HG03103 (cell line): ENCODE measurements around the gene LNPEP.
"Not testable (repeated sequence)": the region's sequence is repeated elsewhere in the genome, so short reads cannot be mapped to it uniquely, and the experiment has no call there.

Experiments used
- ATAC-seq: cut with Tn5 transposase; IDR thresholded peaks from one replicate; pipeline ENCODE4 v1.9.1; 2021; ENCODE audit warnings: low read depth; ENCODE audit not compliant: unreplicated experiment

Gene LNPEP

DNA sequence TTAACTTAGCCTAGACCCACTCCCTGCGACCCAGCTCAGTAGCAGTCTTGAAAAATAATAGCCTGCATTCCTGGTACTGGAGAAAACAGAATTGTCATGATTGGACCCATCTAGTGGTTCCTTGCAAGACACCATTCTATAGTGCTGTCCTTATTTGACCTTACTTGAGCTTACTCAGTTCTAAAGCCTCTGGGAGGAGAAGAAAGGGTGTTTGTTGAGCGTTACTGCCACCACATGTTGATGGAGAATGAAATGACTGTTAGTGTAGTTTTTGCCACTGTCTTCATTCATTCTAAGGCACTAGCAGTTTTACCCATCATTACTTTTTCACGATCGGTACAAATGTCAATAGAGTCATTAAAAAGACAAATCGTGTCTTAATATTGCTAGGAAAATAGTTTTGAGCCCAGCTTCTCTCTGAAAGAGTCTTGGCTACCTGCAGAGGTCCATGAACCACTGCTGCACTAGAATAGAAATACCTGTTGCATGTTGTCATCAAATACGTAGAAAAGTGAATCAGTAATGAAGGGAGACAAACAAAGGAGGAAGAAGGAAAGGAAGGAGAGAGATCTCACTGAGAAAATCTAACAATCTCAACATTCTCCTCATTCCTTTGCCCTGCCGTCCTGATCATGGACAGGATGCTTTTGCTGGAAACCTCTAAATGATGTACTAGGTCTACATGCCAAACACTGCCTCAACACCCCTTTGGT lies 110.5 kb downstream of the LNPEP start:
- no peak for ATAC-seq

DNA sequence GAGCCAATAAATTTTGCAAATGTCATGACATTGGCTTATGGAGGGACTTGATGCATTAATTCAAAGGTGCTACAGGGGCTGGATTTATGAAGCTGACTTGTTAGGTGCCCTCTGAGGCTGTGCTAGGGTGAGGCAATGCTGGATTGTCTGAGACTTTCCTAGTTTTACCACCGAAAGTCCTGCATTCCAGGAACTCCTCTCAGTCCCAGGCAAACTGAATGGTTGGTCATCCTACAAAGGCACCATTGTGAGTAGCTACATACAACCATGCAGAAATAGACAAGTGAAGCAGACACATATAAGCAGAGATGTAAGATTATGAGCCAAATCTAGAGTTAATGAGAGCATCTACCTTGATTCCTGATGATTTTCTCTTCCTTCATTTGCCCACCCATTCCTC lies 111.2 kb downstream of the LNPEP start:
- no peak for ATAC-seq

DNA sequence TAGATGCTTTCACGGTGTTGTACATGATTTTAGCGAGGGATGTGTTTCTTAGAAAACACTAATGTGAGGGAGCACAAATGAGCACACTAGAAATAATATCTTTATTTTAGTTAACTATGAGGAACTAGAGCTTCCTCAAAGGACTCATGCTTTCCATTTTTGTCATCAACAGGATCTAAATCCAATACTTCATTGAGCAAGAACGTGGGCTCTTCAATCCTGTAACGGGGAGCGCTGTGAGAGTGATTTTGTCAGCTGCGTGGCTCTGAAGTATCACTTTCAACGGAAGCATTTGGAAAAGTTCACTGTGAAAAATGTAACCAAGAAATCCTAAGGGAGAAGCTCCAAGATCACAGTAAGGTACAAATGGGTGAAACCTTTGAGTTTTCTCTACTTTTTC lies 113.3 kb downstream of the LNPEP start:
- no peak for ATAC-seq

DNA sequence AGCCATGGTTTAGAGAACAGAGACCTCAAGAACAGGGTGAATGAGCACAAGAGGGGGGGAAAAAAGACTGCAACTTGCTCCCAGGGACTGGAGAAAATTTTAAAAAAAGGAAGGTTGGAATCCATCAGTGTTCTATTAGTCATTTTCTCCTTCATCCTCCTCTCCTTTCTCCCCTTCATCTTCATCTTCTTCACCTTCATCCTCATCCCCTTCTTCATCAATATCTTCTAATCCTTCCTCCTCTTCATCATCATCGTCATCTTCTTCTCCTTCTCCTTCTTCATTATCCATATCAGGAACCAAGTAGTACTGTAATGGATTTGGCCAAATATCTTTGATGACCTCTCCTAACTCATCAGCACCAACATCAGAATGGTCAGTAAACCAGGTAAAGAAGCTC lies 120.4 kb downstream of the LNPEP start:
- ATAC-seq: no peak

DNA sequence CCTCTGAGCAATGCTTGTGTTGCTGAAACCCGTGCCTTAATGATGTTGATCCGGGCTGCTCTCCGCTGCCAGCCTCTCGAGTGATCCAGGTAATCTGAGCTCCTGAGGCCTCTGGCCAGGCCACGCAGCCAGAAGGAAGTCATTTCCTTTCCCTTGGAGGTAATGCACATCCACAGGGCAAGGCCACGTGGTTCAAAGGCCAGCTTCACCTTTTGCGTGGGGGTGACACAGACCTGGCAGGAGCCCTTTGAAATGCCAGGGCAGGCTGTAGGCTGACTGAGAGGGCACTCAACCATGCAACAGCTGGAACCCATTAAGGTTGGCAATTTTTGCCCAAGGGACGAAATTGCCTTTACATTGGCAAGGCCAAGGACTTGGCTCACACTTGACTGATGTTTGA lies 126.2 kb downstream of the LNPEP start:
- ATAC-seq: no peak

DNA sequence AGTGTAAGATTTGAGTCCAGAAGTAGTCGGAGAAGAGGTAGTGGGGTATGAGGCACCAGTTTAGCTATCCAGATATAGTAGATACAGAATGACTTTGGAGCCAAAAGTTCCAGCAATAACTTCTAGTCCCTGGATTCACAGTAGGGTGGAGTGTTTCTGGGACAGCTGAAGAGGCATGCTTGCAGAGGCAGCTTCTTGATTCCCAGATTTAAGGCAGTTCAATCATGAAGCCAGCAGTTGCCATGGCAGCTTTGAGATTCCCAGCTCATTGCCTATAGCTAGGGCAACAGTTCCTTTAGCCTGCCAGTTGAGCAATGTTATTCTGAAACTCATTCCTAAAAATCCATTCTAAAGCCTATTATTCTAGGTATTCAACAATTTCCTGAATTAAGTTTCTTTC lies 127.4 kb downstream of the LNPEP start:
- no peak for ATAC-seq

DNA sequence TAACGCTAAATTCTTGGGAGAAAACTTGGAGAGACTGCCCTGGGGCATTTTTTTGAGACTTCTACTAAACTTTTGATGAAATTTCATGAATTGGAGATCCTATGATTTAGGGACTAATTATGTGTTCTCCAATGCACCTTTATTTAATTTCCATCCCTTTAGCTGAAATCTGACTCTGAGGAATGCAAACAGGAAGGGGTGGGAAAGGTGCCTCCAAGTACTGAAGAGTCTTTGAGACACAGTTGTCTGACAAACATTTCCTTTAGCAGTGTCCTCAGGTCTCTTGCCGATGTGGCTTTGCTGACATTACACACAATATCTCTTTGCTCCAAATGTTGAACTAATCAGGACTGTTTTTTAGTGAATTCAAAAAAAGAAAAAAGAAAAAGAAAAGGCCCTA lies 129.6 kb downstream of the LNPEP start:
- ATAC-seq: no peak

DNA sequence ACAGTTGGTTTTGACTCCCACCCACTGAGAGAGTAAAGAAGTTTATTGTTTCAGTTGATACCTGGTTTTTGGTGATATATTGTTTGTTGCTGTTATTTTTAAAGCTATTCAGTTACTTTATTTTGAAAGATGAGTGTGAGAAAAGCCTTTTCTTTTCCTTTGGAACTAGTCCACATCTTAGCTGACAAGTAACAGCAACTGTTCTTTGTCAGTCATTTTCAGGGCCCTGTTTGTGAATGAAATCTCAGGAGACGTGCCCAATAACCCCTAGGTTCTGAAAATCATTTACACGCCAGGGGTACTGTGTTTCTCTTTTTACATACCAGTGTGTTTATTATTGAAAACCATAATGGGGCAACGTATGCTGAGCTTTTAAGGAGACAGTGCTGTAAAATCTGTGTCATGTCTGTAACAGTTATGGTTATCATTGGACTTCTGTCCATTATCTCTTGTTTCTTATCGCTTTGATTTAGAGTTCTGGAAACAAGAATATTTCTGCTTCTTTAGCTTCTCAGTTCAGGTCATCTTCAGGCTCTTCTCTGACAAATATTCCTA lies 131.5 kb downstream of the LNPEP start:
- no peak for ATAC-seq

DNA sequence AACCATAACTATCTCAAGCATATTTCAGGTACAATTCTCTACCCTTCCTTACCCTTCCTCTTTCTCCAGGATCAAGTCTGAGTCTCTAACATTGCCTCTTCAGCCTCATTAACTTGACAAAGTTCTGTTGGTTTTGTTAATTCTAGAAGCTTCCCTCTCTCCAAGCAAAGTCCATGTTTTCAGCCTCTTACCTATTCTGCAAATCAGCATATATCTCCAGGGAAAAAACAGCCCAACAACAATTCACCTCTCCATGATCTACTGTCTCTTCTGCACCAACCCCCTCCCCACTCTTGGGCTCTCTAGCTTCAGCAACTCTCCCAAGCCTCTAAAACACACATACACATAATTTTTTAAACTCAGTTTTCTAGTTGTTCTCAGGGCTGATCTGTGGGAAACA lies 134.4 kb downstream of the LNPEP start:
- ATAC-seq: no peak

DNA sequence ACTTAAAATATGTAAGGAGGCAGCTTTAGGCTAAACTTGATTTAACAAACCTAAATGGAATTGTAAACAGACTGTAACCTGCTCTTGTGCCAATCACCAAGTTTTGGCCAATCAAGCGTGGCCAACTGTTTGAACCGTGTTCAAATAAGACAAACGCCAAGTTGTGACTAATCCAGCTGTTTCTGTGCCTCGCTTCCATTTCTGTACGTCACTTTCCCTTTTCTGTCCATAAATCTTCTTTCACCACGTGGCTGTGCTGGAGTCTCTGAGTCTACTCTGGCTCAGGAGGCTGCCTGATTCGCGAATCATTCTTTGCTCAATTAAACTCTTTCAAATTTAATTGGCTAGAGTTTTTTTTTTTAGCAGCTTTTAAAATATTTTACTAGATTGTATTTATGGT lies 135.2 kb downstream of the LNPEP start:
- no peak for ATAC-seq

DNA sequence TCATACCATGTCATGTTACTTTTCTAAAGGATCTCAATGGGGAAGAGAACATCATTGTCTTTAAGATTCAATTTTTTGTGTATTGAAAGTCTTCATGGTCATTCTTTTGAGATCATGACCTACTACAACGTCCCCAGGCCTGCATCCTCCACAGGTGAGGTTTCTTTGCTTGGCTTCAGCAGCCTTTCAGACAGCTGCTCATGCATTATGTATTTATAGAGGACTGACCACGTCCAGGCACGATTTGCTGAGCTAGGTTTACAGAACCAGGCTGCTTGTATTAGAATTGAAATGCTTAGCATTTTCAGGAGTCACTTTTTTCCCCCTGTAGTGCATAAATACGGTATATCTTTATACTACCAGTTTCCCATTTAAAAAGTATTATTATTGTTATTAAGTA lies 136.1 kb downstream of the LNPEP start:
- no peak for ATAC-seq

DNA sequence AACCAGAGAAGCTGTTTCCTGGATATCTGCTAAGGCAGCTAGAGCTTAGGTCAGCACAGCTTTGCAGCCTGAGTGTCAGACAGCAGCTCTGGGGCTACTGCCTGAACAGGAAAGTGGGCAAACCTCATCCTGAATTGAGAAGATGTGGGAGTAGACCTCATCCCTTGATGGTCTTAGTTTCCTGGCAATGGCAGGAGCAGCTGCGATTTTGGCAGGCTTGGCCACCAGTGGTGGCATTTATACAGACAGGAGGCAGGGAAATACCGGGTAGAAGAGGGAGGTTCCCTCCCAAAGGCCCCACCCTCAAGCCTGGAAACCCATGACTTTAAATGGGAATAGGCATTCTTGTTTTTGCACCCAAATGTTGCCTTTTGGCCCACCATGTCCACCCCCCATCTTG lies 136.8 kb downstream of the LNPEP start:
- ATAC-seq: no peak

DNA sequence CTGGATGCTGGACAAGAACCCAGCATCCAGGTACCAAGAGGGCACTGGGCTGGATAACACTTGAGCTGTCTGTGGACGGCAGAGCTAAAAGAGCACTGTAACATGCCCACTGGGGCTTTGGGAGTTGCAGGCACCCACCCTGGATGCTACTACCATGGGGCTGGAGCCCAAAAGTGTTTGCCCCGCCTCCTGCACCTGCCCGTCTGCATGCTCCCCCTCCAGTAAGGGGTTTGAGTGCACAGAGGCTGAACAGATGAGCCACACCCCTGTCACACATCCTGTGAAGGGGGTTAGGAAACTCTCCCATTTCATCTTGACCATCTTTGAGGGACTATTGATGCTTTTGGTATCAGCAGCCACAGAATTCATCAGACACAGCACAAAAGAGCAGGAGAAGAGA lies 137.5 kb downstream of the LNPEP start:
- no peak for ATAC-seq

DNA sequence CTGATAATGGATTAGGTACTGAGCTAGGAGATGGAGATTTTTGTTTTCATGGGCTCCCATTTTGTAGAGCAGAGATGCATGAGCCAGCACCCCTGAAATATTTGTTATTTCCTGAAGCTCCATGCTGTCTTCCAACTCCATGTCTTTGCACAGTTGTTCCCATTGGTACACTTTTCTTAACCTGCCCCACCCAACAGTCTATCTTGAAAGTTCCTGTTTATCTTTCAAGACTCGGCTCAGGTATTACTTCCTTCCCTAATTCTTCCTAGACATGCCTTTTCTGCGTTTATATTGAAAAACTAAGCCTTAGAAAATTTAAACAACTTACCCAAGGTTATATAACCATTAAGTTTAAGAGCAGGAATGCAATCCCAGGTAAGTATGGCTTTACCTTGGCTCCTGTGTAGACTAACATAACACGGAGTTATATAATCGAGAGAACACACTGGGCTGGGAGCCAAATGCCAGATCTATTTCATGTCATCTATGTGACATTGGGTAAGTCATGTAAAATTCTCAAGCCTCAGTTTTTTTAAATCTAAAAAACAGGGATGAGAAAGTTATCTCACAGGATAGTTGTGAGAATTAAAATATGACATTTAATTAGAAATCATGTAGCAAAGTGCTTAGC lies 139.1 kb downstream of the LNPEP start:
- no peak for ATAC-seq

DNA sequence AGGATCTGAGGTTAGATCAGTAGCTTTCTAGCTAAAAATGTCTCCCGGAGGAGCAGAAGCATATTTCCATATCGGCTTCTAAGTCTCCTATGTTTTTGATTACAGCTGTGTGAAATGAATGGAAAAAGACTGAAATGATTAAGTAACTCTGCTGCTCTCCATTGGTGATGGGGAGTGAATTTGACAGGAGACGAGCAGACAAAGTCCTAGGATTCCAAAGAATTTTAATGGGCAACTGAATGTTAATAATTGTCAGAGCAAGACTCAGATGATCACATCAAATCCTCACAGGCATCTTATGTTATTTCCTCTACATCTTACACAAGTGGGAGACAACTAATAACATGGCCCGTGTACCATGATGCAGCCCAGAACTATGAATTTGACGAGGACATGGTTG lies 139.8 kb downstream of the LNPEP start:
- no peak for ATAC-seq

DNA sequence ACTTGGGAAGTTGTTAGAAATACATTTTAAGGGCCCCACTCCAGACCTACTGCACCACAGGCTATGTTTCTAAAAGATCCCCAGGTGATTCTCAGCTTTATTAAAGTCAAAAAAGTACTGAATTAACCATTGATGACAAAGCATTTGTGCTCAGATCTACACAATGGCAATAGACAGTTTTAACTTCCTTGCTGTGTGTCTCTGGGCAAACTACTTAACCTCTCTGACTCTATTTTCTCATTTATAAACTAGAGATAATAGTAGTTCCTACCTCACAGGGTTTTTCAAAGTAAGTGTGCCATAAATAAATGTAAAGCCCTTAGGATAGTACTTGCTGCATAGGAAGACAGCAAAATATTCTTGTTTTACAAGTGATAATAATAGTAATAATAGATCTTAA lies 140.2 kb downstream of the LNPEP start:
- no peak for ATAC-seq

DNA sequence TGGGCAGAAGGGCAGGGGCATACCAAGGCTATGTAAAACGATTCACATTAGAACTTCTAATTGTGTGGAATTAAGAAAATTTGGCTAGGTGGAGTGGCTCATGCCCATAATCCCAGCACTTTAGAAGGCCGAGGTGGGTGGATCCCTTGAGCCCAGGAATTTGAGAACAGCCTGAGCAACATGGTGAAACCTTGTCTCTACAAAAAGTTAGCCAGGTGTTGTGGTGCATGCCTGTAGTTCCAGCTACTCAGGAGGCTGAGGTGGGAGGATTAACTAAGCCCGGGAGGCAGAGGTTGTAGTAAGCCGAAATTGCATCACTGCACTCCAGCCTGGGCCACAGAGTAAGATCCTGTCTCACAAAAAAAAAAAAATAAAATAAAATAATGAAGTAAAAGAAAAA lies 141.4 kb downstream of the LNPEP start:
- ATAC-seq: no peak

DNA sequence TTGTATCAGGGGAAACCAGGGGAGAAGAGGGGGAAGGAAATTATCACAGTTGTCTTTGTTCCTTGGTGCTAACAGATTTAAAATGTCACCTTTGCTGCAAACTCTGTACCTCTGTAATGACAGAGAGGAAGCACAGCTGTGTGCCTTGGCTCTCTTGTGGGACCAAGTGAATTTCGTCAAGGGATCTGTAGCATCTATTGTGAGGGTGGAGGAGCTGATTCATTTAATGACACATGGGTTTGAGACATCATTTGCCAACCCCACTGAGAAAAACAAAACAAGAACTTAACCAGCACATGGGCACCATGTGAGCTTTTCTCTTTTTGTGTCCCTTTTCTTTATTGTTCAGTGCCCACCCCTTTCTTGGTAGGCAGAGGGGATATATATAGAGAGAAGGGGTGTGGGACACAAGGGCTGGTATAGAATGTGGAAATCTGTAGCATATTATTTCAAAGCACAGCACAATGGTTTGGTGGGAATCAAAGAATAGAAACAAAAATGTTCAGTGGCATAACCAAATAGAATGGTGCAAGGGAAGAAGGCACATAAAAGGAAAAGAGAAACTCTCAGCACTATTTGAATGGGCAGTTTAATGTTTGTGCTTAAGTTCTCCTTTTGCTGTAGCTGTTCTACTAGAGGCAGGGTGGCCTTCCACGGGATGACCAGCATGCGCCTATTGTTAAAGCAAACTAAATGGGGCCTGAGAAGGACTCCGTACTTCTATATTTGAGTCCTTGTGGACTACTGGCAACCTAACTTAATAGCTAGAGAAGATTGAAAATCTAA lies 143.3 kb downstream of the LNPEP start:
- ATAC-seq: no peak

DNA sequence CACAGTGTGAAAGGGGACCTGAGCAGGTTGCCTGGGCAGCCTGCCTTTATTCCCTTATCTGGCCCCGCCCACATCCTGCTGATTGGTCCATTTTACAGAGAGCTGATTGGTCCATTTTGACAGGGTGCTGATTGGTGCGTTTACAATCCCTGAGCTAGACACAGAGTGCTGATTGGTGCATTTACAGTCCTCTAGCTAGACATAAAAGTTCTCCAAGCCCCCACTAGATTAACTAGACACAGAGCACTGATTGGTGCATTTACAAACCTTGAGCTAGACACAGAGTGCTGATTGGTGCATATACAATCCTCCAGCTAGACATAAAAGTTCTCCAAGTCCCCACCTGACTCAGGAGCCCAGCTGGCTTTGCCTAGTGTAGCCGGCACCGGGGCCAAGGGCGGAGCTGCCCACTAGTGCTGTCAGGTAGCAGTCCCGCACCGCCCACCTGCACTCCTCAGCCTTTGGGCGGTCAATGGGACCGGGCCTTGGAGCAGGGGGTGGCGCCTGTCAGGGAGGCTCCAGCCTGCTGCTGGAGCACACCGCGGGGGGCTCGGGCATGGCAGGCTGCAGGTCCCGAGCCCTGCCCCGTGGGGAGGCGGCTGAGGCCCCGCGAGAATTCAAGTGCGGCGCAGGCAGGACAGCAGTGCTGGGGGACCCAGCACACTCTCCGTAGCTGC lies 149.0 kb downstream of the LNPEP start:
- ATAC-seq: not testable (repeated sequence)

DNA sequence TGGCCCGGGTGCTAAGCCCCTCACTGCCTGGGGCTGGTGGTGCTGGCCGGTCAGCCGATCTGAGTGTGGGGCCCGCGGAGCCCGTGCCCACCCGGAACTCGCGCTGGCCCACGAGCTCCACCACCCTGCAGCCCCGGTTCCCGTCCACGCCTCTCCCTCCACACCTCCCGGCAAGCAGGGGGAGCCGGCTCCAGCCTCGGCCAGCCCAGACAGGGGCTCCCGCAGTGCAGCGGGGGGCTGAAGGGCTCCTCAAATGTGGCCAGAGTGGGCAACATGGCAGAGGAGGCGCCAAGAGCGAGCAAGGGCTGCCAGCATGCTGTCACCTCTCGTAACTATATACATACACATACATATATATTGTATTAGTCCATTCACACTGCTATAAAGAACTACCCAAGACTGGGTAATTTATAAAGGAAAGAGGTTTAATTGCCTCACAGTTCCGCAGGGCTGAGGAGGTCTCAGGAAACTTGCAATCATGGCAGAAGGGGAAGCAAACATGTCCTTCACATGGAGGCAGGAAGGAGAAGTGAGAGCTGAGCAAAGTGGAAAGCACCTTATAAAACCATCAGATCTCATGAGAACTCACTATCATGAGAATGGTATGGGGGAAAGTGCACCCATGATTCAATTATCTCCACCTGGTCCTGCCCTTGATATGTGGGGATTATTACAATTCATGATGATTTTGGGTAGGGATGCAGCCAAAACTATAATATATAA lies 149.7 kb downstream of the LNPEP start:
- no peak for ATAC-seq
